Astrocyte of the hippocampus (primary cell): Measurements from ENCODE around the gene NRTN.
"Not testable (repeated sequence)": the region's sequence is repeated elsewhere in the genome, so short reads cannot be mapped to it uniquely, and the experiment has no call there.

Experiments used
- DNase-seq: peaks from one replicate; pipeline ENCODE4 v3.0.0; 2011; ENCODE audit warnings: low read depth, low spot score

NRTN gene, protein sequence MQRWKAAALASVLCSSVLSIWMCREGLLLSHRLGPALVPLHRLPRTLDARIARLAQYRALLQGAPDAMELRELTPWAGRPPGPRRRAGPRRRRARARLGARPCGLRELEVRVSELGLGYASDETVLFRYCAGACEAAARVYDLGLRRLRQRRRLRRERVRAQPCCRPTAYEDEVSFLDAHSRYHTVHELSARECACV

DNA sequence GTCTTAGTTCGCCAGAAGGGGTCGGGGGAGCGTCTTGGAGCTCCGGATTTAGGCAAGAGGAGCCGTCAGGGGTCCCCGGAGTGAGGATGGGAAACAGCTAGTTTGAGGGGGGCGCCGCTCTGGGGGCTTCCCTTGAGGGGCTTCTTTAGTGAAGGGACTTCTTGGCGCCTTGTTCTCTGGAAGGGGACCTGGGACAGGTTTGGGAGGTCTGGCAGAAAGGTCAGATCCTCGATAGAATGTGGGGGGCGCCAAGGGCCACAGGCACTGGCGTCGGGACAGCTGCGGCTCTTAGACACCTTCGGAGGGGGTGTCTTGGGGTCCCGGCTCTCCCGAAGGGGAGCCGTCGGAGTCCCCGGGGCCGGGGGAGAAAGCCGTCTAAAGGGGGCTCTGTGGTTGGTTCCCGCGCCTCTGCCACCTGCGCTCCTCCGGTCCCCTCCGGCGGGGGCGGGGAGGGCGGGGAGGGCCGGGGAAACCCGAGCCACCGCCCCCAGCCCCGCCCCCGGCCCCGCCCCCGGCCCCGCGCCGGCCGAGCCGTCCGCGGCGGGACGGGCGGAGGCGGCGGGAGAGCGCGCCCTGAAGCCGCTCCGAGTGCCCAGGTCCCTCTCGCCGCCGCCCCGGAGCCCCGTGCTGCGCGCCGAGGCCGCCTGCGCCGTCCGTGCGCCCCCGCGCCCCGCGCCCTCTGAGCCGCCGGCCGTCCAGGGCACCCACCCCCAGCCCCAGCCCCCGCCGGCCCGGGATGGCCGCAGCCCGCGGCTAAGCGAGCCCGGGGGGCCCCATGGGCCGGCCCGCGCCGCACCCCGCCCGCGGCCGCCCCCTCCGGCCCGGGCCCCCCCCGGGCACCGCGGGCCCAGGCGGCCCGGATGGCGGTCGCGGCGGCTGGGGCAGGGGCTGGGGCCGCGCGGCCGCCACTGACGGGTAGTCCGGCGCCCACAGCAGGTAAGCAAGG lies at the start of gene NRTN:
NRTN (plus strand) TSS at position 552 of the 946 bp plus-strand sequence. CDS start 19,099 bp downstream, outside the sequence.
- DNase-seq: no peak

DNA sequence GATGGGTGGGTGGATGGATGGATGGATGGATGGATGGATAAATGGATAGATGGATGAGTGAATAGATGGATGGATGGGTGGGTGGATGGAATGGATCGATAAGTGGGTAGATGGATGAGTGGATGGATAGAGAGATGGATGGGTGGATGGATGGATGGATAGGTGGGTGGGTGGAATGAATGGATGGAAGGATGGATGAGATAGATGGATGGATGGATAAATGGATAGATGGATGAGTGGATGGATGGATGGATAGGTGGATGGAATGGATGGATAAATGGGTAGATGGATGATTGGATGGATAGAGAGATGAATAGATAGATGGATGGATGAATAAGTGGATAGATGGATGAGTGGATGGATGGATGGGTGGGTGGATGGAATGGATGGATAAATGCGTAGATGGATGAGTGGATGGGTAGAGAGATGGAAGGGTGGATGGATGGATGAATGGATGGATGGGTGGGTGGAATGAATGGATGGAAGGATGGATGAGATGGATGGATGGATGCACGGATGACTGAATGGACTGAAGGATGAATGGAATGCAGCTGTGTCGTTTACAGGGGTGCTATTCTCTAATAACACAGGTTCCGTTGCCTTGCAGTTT lies 42.2 kb upstream of the NRTN start:
- DNase-seq: no peak

DNA sequence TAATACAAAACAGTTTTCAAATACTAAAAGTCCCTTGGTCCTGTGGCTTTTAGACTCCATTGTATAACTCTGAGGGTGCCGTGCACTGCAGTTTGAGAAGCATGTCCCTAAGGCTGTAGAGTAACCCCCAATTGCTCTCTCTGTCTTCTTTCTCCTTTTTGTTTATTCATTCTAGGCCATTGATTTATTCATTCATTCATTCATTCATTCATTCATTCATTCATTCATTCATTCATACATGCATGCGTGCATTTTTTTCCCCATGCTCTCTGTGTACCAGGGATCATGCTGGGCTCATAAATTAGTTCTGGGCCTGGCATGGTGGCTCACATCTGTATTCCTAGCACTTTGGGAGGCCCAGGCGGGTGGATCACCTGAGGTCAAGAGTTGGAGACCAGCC lies 39.6 kb upstream of the NRTN start:
- DNase-seq: no peak

DNA sequence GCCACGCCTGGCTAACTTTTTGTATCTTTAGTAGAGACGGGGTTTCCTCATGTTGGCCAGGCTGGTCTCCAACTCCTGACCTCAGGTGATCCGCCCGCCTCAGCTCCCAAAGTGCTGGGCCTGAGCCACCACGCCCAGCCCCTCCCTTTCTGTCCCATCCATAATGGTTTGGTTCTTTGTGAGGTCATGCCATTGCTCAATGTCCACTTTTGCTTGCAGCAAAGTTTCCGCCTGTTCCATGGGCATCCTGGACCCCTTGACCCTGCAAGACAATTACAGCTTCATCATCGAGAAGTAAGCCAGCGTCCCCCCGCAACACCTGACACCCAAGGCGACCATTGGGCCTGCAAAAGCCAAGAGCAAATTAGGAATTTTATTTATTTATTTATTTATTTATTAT lies 36.9 kb upstream of the NRTN start:
- no peak for DNase-seq

DNA sequence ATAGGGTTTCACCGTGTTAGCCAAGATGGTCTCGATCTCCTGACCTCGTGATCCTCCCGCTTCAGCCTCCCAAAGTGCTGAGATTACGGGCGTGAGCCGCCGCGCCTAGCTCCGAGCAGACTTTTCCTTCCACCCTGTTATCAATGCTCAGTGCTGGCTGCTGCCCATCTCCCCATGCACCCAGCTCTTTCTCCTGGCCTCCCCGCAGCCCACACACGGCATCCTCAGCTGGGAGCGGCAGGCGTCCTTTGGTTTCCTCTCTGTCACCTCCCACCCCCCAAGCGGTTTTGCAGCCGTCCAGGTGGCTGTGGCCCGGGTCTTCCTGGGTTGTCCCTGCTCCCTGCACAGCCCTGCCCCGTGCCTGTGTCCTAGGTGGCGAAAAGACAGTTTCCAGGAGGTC lies 32.5 kb upstream of the NRTN start:
- DNase-seq: no peak

DNA sequence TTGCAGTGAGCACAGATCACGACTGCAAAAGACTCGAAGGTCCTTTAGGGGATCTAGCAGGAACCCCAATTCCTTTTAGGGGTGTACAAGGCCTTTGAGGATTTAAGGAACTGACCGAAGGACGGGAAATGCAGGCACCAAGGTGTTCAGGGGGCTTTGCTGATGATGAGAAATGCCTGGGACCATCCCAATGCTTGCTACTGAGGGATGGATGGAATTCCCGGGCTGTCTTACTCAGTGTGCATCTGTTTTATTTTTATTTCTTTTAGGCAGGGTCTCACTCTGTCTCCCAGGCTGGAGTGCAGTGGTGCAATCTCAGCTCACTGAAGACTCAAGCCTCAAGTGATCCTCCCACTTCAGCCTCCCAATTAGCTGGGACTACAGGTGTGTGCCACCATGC lies 31.6 kb upstream of the NRTN start:
- DNase-seq: no peak

DNA sequence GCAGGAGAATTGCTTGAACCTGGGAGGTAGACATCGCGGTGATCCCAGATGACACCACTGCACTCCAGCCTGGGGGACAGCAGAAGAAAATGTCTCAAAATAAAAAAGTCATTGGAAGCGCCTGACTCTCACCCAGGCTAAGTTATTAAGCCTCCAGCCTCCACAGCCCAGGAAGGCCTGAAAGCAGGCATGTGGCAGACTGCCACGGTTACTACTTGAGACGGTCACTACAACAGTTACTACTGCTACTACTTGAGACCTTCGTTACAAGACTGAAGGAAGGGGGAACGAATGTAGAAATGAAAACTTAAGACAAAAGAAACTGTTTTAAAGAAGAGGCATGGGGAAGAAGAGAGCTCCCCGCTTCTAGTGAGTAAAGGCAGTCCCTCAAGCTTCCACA lies 29.9 kb upstream of the NRTN start:
- DNase-seq: peak; percentile 24

DNA sequence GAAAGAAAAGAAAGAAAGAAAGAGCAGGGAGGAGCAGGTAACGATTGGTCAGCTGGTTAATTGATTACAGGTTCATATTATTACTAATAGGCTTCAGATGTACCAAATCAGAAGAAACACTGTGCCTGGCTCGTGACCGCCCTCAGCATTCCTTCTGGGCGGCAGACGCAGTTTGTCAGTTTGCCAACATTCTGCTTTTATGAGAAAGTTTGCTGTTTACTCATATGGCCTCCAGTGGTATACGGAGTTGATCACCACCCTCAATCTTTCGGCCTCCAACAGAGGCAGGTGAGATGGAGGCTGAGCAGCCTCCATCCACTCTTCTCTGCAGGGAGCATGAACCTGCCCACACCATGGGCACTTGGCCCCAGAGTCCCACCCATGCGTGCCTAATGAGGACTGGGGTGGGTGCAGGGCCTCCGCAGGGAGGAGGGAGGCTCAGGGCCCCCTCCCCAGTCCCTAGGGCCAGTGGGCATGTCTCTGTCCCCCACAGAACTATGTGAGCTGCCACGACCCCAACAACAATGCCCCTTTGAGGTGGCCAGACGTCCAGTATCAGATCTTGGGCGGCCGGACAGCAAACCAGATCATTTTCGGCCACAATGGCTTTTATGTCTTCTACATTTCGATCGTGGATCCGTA lies 29.1 kb upstream of the NRTN start:
- DNase-seq: peak; percentile 24

DNA sequence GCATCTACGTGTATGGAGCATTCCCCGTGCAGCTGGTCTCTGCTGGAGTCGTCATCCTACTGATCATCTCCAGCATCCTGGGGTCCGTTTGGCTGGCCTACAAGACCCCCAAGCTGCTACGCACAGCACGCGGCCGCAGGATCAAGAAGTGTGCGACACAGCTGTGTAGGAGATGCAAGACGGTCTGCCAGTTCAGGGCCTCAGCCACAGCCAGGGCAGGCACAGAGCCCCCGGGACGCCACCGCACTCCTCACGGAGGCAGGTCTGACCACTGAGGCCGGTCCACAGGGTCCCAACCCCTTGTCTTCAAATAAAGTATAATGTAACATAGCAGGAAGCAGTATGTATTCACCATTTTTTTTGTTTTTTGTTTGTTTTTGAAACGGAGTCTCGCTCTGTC lies 26.5 kb upstream of the NRTN start:
- no peak for DNase-seq

DNA sequence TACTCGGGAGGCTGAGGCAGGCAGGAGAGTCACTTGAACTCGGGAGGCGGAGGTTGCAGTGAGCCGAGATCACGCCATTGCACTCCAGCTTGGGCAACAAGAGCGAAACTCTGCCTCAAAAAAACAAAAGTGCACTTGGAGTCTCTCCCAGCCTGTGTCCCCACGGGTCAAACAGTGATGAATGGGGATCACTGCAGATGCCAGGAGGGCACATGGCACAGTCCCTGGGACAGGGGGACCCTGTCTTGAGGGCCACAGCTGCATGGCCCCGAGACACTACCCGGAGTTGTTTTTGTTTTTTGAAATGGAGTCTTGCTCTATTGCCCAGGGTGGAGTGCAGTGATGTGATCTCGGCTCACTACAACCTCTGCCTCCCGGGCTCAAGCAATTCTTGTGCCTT lies 24.0 kb upstream of the NRTN start:
- DNase-seq: not testable (repeated sequence)

DNA sequence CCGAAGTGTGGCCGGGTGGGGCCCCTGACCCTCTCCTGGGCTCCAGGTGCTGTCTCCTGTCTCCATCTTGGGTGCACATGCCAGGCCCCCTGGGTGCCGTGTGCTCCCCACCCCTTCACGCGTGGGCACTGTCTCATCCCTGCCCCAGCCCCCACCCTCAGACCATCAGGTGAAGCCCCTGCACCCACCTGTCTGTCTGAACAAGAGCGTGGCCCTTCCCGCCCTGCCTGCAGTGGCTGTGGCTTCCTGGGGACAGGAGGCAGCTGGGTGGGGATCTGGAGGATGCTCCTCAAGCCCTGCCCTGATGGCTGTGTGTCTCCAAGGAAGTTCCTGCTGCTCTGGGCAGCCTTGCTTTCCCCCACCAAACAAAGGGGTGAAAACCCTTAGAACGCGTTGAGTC lies 22.5 kb upstream of the NRTN start:
- no peak for DNase-seq

DNA sequence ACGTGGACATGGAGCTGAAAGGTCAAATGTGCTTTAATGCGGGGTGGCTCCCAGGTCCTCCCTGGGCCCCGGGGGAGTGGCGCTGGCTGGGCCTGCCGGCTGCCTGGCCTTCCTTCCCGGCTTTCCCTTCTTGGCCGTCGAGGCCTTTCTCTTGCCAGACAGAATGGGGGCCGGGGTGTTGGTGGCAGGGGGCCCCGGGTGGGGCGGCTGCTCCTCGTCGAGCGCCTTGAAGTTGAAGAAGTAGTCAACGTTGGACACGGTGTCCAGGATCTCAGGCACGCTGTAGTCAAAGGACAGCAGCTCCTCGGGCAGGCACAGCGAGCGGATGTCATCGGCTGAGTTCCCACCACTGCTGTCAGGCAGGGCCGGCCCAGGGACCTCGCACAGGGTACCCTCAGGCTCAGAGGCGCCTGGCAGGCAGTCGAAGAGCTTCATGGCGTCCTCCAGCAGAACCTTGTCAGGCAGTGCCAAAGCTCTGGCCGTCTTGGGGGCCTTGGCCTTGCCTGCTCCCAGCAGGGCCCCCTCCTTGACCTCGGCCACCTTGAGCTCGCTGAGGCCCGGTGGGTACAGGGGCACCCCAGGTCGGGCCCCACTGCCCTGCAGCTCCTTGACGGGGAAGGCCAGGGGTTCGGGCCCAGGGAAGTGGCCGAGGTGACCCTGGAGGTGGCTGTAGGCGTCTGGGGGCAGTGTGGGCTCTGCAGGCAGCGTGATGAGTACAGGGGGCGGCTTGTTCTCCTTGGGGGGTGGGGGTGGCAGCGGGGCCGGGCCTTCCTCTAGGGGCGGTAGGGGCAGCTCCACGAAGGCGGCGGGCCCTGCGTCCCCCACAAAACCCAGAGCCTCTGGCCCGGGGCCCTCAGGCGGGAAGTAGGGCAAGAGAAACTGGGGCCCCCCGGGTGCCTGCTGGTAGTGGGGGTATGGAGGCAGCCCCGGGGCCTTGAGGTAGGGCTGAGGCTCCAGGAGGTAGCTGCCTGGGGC lies 21.6 kb upstream of the NRTN start:
- DNase-seq: no peak

DNA sequence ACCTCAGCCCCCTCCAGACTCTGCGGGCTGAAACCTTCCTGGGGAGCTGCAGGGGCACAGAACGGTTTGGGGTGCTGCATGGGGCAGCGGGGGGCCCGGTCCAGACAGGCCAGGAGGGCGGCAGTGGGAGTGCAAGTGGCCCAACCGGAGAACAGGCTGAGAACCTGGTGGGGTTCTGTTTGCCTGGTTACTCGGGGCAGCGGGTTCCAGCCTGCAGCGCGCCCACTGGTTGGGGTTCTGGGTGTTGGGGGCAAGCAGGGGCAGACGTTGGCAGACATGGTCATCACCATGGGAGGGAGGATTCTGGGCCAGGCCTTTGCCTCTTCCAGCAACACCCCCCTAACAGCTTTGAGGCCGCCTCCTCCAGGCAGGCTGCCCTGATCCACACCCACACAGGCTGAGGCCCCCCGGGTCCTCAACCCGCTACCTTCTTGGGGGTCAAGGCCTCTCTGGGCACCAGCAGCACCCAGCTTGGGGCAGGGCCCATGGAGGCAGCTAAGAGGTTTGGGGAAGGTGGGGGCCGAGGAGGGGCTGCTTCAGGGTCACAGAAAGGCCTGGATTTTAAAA lies 20.2 kb upstream of the NRTN start, which contains the start of gene PRR22:
PRR22 (minus strand) TSS at position 166 of the 567 bp plus-strand sequence; CDS start at position 80, 86 bp downstream.
- DNase-seq: no peak

DNA sequence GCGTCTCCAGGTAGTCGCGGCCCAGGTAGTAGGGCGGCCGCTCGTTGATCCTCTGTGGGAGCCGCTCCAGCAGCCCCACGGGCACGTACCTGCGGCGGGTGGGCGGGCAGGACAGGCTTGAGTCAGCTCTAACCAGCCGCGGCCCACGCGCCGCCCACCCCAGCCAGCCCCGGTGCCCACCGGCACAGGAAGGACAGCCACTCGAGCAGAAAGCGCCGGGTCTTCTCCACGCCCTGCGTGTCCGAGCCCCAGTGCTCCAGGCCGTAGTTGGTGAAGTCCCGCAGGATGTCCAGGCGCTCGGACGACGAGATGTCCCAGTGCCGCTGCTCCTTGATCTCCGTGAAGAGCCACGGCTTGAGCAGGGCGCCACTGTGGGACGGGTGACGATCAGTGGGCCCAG lies 19.4 kb upstream of the NRTN start:
- DNase-seq: no peak

DNA sequence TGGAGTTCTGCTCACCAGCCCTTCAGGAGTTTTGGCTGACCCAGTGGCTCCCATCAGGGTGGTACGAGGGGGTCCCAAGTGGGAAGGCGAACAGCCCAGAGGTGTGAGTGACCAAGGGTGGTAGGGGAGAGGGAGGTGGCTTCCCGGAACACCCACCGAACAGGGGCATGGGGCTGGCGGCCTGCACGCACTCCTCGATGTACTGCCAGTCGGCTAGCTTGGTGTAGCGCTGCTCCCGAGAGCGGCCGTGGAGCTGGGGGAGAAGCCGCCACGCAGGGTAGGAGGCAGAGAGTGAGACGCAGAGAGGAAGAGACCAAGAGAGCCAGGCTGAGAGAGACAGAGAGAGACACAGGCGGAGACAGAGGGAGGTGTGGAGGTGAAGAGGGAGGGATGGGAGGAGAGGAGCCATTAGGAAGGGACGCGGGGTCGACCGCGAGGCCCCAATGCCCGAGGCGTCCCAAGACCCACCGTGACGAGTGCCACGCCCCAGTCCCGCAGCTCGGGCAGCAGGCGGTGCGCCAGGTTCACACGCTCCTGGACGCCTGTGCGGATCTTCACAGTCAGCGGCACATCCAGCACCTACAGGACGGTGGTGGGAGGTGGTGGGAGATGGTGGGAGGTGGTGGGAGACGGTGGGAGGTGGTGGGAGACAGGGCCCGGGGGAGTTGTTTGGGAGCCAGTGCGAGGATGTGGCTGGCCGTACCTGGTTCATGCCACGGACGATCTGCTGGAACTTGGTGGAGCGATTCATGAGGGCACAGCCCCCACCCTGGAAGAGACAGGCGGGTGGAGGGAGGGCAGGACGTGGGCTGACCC lies 18.1 kb upstream of the NRTN start:
- no peak for DNase-seq

DNA sequence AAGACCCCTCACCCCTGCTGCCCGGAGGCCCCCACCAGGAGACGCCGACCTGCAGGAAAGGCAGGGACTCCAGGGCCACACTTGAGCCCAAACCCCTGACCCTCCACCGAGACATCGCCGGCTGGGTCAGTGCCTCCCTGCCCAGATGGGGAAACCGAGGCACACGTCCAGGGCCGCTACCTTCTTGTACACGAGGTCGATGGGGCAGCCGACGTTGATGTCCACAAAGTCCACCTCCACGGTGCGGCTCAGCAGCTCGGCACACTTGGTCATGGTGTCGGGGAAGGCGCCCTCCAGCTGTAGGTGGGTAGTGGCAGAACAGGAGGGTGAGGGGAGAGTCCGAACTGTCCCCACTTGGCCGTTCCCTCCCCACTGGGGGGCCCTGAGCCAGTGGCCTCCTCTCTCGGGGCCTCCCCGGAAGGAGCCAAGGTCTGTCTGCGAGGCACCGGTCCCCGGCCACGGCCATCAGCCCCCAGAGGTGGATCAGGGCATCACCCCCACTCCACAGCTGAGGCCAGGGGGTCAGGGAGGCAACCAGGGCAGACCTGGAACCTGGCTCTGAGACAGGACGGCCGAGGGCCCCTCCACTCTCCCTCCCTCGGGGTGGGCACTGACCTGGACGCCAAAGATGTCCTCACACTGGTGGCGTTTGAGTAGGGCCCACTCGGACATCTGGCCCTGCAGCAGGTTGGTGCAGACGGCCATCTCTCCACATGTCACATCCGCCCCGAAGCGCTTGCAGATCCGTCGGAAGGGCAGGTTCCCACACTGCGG lies 17.3 kb upstream of the NRTN start:
- DNase-seq: no peak

DNA sequence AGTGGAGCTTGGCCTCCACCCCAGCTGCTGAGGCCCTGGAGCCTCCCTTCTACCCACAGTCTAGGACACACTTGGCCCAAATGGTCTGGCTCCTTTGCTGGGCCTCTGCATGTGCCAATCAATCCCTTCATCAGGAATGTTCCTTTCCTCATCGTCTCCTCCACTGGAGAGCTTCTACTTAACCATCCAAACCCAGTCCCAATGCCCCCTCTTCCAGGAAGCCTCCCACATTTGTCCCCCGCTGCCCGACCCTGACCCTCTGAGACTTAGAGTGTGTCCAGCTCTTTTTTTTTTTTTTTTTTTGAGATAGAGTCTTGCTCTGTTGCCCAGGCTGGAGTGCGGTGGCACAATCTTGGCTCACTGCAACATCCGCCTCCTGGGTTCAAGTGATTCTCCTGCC lies 16.4 kb upstream of the NRTN start:
- DNase-seq: no peak

DNA sequence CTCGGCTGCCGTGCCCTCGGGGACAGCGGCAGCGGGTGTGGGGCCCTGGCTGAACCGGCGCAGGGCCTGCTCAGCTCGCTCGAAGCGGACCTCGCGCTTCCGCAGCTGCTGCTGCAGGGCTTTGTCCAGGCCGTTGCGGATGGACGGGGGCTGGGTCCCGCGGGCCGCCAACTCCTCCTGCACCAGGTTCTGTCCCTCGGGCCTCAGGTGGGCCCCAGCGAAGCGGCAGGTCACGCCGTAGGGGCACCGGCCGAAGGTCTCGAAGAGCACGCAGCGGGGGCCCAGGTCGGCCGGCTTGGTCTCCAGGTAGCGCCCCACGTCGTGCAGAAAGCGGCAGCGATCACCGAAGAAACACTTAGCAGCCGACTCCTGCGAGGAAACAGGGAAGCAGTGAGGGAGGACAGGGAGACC lies 15.5 kb upstream of the NRTN start:
- DNase-seq: no peak
